GM12865 (cell line): ENCODE measurements around the gene RDH12.

Experiments
- DNase-seq: peaks from one replicate; pipeline ENCODE4 v3.0.0; 2010; ENCODE audit warnings: low read depth
- H3K4me3 ChIP-seq: 2 replicates; pipeline ENCODE4 v1.5.1; 2011; ENCODE audit warnings: mild to moderate bottlenecking, low read depth, low read length, control low read depth
- CTCF ChIP-seq: IDR thresholded peaks from 2 replicates; pipeline ENCODE4 v1.5.1; 2011; ENCODE audit warnings: low read length, control low read depth, low read depth, inconsistent platforms; ENCODE audit not compliant: insufficient read depth; ENCODE audit errors: missing control alignments

Gene RDH12

GRCh38 chr14:67673451-67673850 lies 28.2 kb upstream of the RDH12 start:
- peak overlapping the region; percentile 89 for H3K4me3 ChIP-seq
- TF ChIP-seq CTCF = no peak
- no peak for DNase-seq

- peak overlapping the region; percentile 89 for H3K4me3 ChIP-seq
- DNase-seq = peak; percentile 47
- TF ChIP-seq CTCF = peak; percentile 14
Measured at GRCh38 chr14:67674139-67674479, 27.6 kb upstream of the RDH12 start.

- DNase-seq = peak; percentile 86
- TF ChIP-seq CTCF = no peak
- H3K4me3 ChIP-seq = peak within 1 kb of the TSS; percentile 89
Measured at GRCh38 chr14:67674480-67675218, 27.0 kb upstream of the RDH12 start, which contains the start of gene VTI1B. VTI1B (minus strand) TSS chr14:67674632; CDS start chr14:67674489, 143 bp downstream.

- DNase-seq = no peak
- peak overlapping the region; percentile 89 for H3K4me3 ChIP-seq
- TF ChIP-seq CTCF = no peak
Measured at GRCh38 chr14:67675219-67675582, 26.5 kb upstream of the RDH12 start.

- no peak for DNase-seq
- TF ChIP-seq CTCF = no peak
- no peak overlapping the region for H3K4me3 ChIP-seq
Measured at GRCh38 chr14:67679006-67679405, 22.7 kb upstream of the RDH12 start.

- no peak for TF ChIP-seq CTCF
- H3K4me3 ChIP-seq = no peak overlapping the region
- peak; percentile 90 for DNase-seq
Measured at GRCh38 chr14:67680121-67680602, 21.5 kb upstream of the RDH12 start.

GRCh38 chr14:67680941-67681340 lies 20.7 kb upstream of the RDH12 start:
- no peak for DNase-seq
- H3K4me3 ChIP-seq = no peak overlapping the region
- TF ChIP-seq CTCF = no peak
